LNCAP (cell line): ENCODE measurements around the gene SENP1.

ENCODE experiments used
- CTCF ChIP-seq: fragments of 450-650 bp; IDR thresholded peaks from 2 replicates; pipeline ENCODE4 v1.5.1; 2017; ENCODE audit warnings: mild to moderate bottlenecking

Gene SENP1

GRCh38 chr12:48061938-48062719, 43.8 kb downstream of the SENP1 start:
- peak; percentile 40; the same call in 1 of the 2 replicates for TF ChIP-seq CTCF

GRCh38 chr12:48060474-48060873, 45.4 kb downstream of the SENP1 start:
- TF ChIP-seq CTCF = no peak

- no peak for TF ChIP-seq CTCF
Measured at GRCh38 chr12:48058771-48059170, 47.1 kb downstream of the SENP1 start.

- TF ChIP-seq CTCF = no peak
Measured at GRCh38 chr12:48054955-48055821, 50.7 kb downstream of the SENP1 start.

GRCh38 chr12:48053883-48054282, 52.0 kb downstream of the SENP1 start:
- no peak for TF ChIP-seq CTCF

- TF ChIP-seq CTCF = no peak
Measured at GRCh38 chr12:48053122-48053521, 52.8 kb downstream of the SENP1 start.

GRCh38 chr12:48051681-48052080, 54.2 kb downstream of the SENP1 start:
- TF ChIP-seq CTCF = no peak
